Muscle of leg (tissue), 11 donors: ENCODE results near the gene FECH. TPM values are rescaled to one million over a fixed set of nuclear protein-coding genes. Genes with fewer than 3 reads are reported as not detected.

Experiments used
- DNase-seq: peaks from one replicate; pipeline ENCODE4 v3.0.0; 2013
- H3K27ac ChIP-seq: one replicate; pipeline ENCODE4 v1.5.1; 2013; ENCODE audit warnings: mild to moderate bottlenecking, low read length, control low read depth
- H3K27me3 ChIP-seq: one replicate; pipeline ENCODE4 v1.6.1; 2013; ENCODE audit warnings: low read length; ENCODE audit not compliant: control insufficient read depth, insufficient read depth
- H3K36me3 ChIP-seq: one replicate; pipeline ENCODE4 v1.6.1; 2013; ENCODE audit warnings: low read length; ENCODE audit not compliant: control insufficient read depth, insufficient read depth
- H3K4me1 ChIP-seq: one replicate; pipeline ENCODE4 v1.6.1; 2013; ENCODE audit warnings: low read length; ENCODE audit not compliant: control insufficient read depth, insufficient read depth
- H3K4me3 ChIP-seq: one replicate; pipeline ENCODE4 v1.5.1; 2013; ENCODE audit warnings: low read length, control low read depth
- H3K9me3 ChIP-seq: replicated peaks from 2 replicates; pipeline ENCODE4 v1.6.1; 2013; ENCODE audit warnings: low read depth, low read length; ENCODE audit not compliant: control insufficient read depth
- WGBS: methylation state at CpG from one replicate; pipeline ENCODE4 v1.1.5; 2013; ENCODE audit warnings: missing lambda C conversion rate; ENCODE audit not compliant: insufficient coverage; 5-methylcytosine and 5-hydroxymethylcytosine counted together
- polyA plus RNA-seq, 8 donors: library from polyadenylated mRNA; unstranded; fragments of 120-200 nt; gene quantifications; one replicate each; pipeline versions ENCODE4 v1.2.1 to v1.2.3, GENCODE V29; 2013; ENCODE audit warnings: inconsistent platforms in 1 of 8, low replicate concordance in 1 of 8; ENCODE audit not compliant: insufficient read length in 8 of 8, insufficient read depth in 1 of 8
- total RNA-seq: library from RNA; stranded (reverse); fragments of 120-200 nt; gene quantifications from one replicate; pipeline ENCODE4 v1.2.4, GENCODE V29; 2013

Gene FECH
- total and polyA plus RNA-seq, 9 donors: 18.4 to 24.5 (median 21.7) TPM

DNA sequence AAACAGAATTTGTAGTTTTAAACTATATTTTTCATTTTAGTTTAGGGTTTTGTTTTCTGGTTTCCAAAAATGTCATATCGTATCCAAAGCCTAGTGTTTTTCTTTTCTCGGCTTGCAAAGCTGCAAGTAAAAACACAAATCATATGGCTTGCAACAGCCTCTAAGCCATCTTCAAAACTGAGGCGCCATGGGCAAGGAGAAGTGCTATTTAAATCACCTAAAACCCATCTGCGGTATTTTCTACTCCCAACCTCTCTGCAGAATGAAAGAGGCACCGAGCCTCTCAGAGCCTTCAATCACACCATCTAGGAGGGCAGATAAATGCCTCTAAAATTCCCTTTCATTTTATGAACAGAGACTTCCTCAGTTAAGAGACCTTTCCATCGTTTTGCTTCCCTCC is 25.2 kb downstream of the FECH start:
- DNase-seq: no peak
- Histone ChIP-seq H3K4me1 (no peaks in the 10 kb centered on the region), H3K9me3 (no peaks in the 10 kb centered on the region), H3K4me3 (no peak overlapping the region), H3K27me3 (no peaks in the 10 kb centered on the region), H3K27ac (no peak overlapping the region), H3K36me3 (peaks cover 16% of the 10 kb centered on the region)
- WGBS: 77% methylated on average over 4 of the region's 6 CpGs

DNA sequence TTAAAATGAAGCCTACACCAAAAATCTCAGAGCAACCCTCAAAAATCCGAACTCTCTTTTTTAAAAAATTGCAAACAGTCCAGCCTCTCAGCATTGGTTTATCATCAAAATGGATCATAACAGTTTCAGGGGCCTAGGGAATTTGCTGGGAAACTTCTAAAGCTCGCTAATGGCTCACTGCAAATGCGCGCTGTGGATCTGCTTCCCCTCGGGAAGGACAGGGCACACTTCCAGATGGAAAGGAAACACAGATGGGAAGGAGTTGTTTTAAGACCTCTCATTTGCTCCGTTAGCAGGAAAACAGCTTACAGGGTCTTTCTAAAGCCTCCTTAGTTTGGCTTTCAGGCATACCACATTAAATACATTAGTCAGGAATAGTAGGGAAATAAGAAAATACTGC is 27.2 kb downstream of the FECH start:
- DNase-seq: peak; percentile 95
- H3K4me1 ChIP-seq: no peaks in the 10 kb centered on the region
- peaks cover 23% of the 10 kb centered on the region for H3K36me3 ChIP-seq
- WGBS: 60% methylated on average over 1 of the region's 6 CpGs
- no peaks in the 10 kb centered on the region for H3K9me3 ChIP-seq
- H3K27ac ChIP-seq: no peak overlapping the region
- H3K4me3 ChIP-seq: no peak overlapping the region
- H3K27me3 ChIP-seq: no peaks in the 10 kb centered on the region

DNA sequence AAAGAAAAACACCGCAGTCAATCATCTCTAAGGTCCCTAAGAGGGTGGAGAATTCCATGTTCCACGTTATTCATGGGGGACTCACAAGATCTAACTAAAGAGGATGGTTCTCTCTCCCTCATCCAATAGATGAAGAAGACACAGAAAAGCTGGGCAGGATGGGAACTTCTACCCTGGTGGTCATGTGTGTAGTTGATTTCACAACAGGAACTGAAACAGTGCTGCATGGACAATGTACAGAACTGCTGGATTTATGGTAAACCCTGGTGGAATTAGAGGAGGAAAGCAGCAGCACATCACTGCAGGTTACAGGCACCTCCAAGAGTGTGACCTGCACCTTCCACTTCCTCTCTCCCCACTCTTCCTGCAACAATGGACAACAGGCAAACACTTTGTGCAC is 31.4 kb downstream of the FECH start:
- Histone ChIP-seq H3K27ac (no peak overlapping the region), H3K4me3 (no peak overlapping the region), H3K36me3 (peaks cover 31% of the 10 kb centered on the region), H3K4me1 (no peaks in the 10 kb centered on the region), H3K9me3 (no peaks in the 10 kb centered on the region), H3K27me3 (no peaks in the 10 kb centered on the region)
- WGBS: no CpG with 5 or more reads among the region's 2 CpGs
- peak; percentile 37 for DNase-seq

DNA sequence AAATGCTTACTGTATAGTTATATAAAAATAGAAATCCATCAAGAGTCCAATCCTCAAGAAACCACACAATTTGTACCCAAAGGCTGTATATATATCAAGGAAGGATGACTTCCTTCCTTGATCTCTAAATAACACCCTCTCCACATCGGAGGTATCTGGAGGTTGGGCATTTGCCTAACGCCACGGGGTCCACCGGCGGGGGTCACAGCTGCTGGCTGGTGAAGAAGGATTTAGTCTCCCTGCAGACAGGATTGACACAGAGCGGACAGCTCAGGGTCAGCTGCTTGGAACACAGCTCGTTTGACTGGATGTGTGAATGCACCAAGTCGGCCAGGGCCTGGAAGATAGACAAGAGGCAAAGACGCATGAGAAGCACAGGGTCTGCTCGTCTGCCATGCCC is 36.0 kb downstream of the FECH start:
- H3K27me3 ChIP-seq: no peaks in the 10 kb centered on the region
- no peaks in the 10 kb centered on the region for H3K4me1 ChIP-seq
- H3K9me3 ChIP-seq: no peaks in the 10 kb centered on the region
- 83% methylated on average over 9 of the region's 10 CpGs for WGBS
- no peak overlapping the region for H3K4me3 ChIP-seq
- H3K36me3 ChIP-seq: peaks cover 25% of the 10 kb centered on the region
- no peak overlapping the region for H3K27ac ChIP-seq
- DNase-seq: no peak

DNA sequence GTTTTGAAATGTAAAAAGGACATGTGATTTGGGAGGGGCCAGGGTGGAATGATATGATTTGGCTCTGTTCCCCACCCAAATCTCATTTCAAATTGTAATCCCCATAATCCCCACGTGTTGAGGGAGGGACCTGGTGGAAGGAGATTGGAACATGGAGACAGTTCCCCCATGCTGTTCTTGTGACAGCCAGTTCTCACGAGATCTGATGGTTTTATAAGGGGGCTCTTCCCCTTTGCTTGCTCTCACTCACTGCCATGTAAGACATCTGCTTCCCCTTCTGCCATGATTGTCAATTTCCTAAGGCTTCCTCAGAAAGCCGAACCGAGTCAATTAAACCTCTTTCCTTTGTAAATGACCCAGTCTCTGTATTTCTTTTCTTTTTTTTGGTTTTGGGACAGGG is 39.2 kb downstream of the FECH start:
- WGBS: no CpG with 5 or more reads among the region's 4 CpGs
- H3K27me3 ChIP-seq: no peaks in the 10 kb centered on the region
- no peak overlapping the region for H3K4me3 ChIP-seq
- peaks cover 12% of the 10 kb centered on the region for H3K4me1 ChIP-seq
- H3K36me3 ChIP-seq: peaks cover 8% of the 10 kb centered on the region
- H3K9me3 ChIP-seq: no peaks in the 10 kb centered on the region
- no peak overlapping the region for H3K27ac ChIP-seq
- no peak for DNase-seq

DNA sequence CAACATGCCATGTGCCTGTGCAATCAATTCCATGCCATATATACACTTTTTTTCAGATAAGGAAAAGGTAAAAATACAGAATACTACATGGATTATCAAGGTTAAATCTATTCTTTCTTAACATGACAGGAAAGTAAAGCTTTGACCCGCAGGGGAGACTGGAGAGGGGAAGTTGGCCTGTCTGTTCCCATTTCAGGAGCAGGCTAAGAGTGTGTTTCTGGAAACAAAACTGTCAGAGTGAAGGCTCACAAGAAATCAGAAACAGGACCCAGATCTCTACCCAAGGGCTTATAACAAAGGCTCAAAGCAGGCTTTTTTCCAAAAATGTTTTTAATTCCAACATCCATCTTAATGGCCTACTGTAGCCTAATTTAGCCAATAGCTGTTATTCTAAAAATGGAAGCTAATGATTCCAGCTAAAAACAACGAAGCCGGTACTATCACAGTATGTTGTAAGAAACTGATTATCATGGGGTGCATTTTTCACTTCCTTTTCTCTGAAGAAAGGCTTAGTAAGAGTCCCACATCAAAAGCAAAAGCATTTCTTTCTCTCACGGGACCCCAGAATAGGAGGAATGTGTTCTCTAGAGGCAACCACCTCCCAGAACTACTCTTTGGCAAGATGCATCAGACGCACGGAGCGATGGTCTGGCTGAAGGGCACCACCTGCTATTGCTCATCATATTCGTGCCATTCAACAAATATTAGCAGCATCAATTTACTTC is 41.4 kb downstream of the FECH start:
- no peak overlapping the region for H3K4me3 ChIP-seq
- H3K36me3 ChIP-seq: peaks cover 4% of the 10 kb centered on the region
- DNase-seq: peak; percentile 22
- H3K27ac ChIP-seq: no peak overlapping the region
- H3K4me1 ChIP-seq: peaks cover 12% of the 10 kb centered on the region
- no peaks in the 10 kb centered on the region for H3K9me3 ChIP-seq
- no peaks in the 10 kb centered on the region for H3K27me3 ChIP-seq
- 83% methylated on average over 2 of the region's 8 CpGs for WGBS

DNA sequence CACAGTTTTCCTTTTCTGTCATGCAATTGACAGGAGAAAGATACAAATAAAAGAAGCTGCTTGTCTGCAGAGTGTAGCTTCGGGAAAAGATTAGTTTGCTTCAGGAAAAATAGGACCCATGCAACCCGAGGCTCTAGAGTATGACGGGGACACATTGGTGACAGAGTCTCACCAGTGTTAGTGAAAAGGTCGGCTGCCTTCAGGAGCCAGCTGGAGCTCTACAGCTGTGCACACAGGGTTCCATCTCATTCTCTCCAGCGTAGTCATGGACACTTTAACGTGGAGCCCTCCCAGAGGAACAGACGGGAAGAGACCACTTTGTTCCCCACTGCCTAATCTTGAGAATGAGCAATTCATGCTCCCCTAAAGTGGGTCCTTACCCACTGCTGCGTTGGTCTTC is 42.9 kb downstream of the FECH start:
- Histone ChIP-seq H3K27me3 (no peaks in the 10 kb centered on the region), H3K9me3 (no peaks in the 10 kb centered on the region), H3K4me3 (no peak overlapping the region), H3K36me3 (no peaks in the 10 kb centered on the region), H3K27ac (no peak overlapping the region), H3K4me1 (peaks cover 12% of the 10 kb centered on the region)
- no peak for DNase-seq
- 47% methylated on average over 8 of the region's 8 CpGs for WGBS

DNA sequence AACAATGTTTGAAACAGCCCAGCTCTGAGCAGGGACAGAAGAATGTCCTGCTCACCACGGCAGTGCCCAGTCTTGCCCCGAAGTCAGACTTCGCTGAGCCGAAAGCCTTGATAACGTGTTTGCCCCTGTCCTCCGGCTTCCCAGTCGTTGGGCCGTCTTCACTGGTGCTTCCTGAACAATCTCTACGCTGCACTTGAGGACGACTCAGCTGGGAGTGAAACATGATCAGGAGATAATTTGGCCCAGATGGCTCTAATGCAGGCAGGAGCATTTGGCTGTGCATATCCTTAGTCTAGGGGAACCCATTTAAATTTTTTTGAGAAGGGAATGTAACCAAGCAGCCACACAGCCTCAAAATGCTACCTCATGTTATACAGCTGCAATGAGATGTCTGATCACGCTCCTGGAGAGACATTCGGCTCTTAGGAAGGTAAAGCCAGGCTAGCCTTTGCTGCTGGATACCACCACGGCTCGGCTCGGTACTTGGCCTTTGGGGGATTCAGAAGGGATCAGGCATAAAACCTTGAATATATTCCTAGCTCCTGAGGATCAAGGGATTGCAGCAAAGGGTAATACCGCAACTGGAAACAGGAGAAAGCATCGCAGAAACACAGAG is 43.6 kb downstream of the FECH start:
- H3K36me3 ChIP-seq: no peaks in the 10 kb centered on the region
- DNase-seq: peak; percentile 56
- H3K4me3 ChIP-seq: no peak overlapping the region
- H3K9me3 ChIP-seq: no peaks in the 10 kb centered on the region
- no peak overlapping the region for H3K27ac ChIP-seq
- WGBS: 8% methylated on average over 13 of the region's 17 CpGs
- H3K27me3 ChIP-seq: no peaks in the 10 kb centered on the region
- peaks cover 12% of the 10 kb centered on the region for H3K4me1 ChIP-seq

DNA sequence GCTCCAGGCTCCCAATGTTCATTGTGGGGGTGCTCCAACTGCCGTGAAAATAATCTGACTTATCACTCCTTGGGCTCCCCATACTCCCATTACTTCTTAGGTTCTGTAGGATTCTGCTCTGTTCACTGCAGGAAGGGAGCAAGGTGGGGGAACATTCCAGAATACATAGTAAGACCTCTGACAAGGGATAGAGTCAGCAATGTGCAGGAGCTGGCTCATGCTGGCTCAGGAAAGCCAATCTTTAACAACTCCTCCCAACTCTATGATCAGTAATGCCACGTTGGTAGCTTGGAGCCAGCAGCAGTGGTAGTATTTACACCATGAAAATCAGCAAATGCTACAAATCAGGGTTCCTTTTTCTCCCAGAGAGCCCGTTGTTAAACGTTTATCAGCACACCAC is 44.4 kb downstream of the FECH start:
- WGBS: 38% methylated on average over 1 of the region's 4 CpGs
- Histone ChIP-seq H3K27ac (no peak overlapping the region), H3K4me3 (no peak overlapping the region), H3K4me1 (peaks cover 12% of the 10 kb centered on the region), H3K27me3 (no peaks in the 10 kb centered on the region), H3K9me3 (no peaks in the 10 kb centered on the region), H3K36me3 (no peaks in the 10 kb centered on the region)
- no peak for DNase-seq

DNA sequence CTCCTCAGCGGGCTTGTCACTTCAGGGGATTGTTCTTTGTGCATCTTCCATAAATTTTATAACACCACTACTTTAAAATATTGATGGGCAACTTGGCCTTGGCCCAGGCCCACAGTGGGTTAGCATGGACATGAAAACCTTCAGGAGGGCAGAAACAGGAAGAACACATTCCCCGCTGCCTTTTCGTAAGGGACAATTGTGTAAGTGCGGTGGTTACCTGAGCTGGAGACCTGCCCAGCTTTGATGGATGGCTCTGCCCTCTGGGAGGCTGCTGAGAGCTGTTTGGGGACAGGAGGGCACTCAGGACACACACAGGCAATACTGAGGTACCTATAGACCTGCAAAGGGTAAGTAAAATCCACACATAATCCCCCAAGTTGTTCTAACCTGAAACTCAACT is 46.8 kb downstream of the FECH start:
- no peaks in the 10 kb centered on the region for H3K36me3 ChIP-seq
- WGBS: no CpG with 5 or more reads among the region's 4 CpGs
- H3K4me1 ChIP-seq: peaks cover 12% of the 10 kb centered on the region
- no peak overlapping the region for H3K27ac ChIP-seq
- H3K4me3 ChIP-seq: no peak overlapping the region
- no peaks in the 10 kb centered on the region for H3K27me3 ChIP-seq
- no peaks in the 10 kb centered on the region for H3K9me3 ChIP-seq
- DNase-seq: no peak
